CD4-positive, alpha-beta T cell treated with Interleukin-6 at 100 ng/mL for 8 hours (primary cell): ENCODE measurements around the gene CCDC90B.
"Not testable (repeated sequence)": the region's sequence is repeated elsewhere in the genome, so short reads cannot be mapped to it uniquely, and the experiment has no call there.

ENCODE experiments used
- DNase-seq: peaks from one replicate; pipeline ENCODE4 v3.0.0-alpha.2; 2020; ENCODE audit warnings: mixed read lengths, low spot score

Gene CCDC90B, protein sequence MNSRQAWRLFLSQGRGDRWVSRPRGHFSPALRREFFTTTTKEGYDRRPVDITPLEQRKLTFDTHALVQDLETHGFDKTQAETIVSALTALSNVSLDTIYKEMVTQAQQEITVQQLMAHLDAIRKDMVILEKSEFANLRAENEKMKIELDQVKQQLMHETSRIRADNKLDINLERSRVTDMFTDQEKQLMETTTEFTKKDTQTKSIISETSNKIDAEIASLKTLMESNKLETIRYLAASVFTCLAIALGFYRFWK

GRCh38 chr11:83285771-83286528 is at the start of gene CCDC90B:
TSS of gene CCDC90B (minus strand) at chr11:83286367. CDS start at chr11:83285972, 395 bp downstream.
- peak; percentile 94 for DNase-seq

DNA sequence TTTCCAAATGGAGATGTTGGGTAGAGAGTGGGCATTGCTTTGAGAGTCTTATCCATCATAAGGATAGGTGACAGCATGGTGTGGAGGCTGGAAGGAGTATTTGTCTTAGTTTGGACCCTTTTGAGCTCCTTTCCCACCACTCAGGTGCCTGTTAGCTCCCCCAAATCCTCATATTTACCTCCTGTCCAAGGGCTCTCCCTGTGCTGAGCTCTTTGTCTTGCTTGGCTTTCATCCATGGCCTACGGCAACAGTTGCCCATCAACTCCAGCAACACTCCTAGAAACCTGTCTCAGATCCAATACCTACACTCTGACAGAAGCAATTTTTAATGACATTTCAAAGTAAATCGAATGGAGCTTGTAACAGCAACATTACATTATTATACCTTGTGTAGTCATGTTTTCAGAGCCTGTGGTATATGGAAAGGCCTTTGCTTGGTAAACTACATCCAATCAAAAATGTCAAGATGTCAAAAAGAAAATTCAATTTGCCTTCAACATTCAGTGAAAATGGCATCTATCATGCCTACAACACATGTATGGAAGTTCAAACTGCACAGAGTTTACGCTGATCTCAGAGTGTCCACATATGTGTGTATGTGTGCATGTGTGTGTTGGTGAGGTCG is 49.4 kb upstream of the CCDC90B start:
- DNase-seq: no peak

DNA sequence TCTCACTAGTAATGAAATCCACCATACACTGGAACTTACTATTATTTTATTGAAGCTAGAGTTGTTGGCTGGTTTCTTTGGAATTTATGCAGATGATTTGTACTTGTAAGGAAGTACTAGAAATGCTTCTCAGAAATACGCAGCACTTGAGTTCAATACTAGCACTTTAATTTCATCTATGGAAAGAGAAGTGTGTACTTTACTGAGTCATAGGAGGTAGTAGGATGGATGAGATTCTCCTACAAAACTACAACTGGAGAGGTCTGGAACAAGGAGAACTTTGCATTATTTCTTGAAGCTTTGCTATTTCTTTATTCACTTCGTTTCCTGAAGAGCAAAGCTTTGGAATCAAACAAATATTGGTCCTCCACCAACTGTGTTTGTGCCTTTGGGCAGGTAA is 44.1 kb upstream of the CCDC90B start:
- no peak for DNase-seq

DNA sequence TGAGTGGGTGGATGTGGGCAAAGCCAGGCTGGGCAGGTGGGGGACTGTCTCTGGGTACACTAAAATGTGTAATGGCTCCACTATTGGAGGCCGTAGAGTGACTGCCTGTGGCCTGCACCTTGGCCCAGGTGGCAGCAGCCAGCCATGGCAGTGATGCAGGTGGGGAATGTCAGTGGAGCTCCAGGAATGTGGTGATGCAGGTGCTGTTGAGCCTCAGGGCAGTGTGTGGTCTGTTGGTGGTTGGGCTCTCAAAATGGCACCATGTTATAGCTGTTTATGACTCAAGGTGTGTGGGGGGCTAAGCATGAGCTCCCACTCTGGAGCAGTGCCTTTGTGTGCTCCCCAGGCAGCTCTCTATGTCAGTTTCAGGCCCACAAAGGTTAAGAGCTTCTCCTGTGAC is 40.2 kb upstream of the CCDC90B start:
- no peak for DNase-seq

- DNase-seq: no peak
Measured at GRCh38 chr11:83319346-83319745, 33.2 kb upstream of the CCDC90B start.

DNA sequence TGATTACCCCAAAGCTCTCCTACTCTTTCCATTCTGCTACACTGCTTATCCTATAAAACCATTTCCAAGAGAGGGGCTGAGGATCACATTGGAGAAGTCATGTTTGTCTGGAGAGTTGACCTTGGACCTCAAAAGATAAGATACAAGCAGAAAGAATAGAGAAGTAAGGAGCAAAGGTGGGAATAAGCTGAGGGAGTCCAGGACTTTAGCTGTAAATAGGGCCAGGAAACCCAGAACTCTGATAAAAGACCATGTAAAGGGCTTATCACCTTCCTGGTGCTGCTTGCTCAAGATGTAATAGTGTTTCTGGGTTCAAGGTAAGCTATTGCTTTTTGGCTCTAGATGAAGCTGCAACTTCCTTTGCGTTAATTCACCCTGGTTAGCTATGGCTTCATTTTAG is 32.8 kb upstream of the CCDC90B start:
- DNase-seq: no peak

GRCh38 chr11:83317757-83318690 is 31.9 kb upstream of the CCDC90B start:
- no peak for DNase-seq

- not testable (repeated sequence) for DNase-seq
Measured at GRCh38 chr11:83316897-83317268, 30.7 kb upstream of the CCDC90B start.

- DNase-seq: not testable (repeated sequence)
Measured at GRCh38 chr11:83316143-83316896, 30.2 kb upstream of the CCDC90B start.

- DNase-seq: no peak
Measured at GRCh38 chr11:83312430-83312829, 26.3 kb upstream of the CCDC90B start.

DNA sequence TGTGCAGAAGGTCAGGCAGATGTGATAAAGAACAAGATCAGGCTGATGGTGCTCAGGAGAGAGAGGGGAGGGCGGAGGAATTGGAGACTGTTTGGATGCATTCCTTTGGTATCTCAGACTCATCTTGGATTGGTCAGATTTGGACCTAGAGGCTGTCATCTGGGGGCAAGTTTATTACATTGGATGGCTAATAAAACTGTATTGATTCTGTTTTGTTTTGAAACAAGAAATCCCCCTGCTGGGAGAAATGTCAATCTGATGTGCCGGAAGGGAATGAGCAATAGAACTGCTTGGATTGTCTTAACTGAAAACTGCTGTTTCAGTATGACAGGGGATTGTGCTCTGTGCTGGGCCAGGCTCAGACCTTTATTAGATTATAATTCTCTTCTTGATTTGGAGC is 25.5 kb upstream of the CCDC90B start:
- DNase-seq: no peak

GRCh38 chr11:83310718-83311117 is 24.6 kb upstream of the CCDC90B start:
- DNase-seq: no peak

- DNase-seq: not testable (repeated sequence)
Measured at GRCh38 chr11:83308536-83308935, 22.4 kb upstream of the CCDC90B start.

DNA sequence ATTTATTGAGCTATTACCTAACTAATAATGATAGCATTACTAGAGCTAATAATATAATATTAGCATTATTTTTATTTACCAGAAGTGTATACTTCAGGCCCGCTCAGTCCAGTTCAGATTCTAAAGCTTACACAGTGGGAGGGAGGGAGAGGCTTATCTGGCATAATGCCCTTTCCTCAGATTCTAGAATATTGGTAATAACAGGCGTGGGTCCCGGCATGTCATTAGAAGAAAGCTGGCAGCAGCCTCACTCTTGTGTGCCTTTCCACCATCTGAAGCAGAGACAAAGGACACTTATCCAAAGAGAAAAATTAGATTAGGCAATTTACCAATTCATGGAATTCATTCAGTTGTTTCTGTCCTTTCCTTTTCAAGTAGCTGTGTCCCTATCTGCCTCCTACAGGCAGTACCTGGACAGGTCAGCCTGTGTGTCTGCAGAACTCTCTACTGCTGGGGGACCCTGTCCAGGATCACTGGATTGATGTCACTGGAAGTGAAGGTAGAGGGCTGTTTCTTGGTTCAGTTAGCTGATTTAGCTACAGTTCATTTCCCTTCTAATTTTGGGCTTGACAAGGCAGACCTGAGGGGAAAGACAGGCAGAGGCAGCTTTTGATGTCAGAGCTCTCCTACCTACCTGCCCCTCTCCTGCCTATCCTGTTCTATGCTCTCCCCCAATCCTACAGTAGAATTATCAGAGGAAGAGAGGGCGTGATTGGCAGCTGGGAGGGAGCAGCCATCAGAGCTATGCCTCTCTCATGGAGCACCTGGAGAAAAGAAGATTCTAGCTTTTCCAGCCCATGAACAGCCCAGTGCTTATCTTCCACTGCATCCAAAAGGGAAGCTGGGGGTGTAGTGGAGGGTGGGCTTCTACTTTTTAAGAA is 20.3 kb upstream of the CCDC90B start:
- no peak for DNase-seq

- DNase-seq: no peak
Measured at GRCh38 chr11:83303316-83303715, 17.1 kb upstream of the CCDC90B start.

- no peak for DNase-seq
Measured at GRCh38 chr11:83302151-83302550, 16.0 kb upstream of the CCDC90B start.

- DNase-seq: no peak
Measured at GRCh38 chr11:83299681-83300080, 13.5 kb upstream of the CCDC90B start.

DNA sequence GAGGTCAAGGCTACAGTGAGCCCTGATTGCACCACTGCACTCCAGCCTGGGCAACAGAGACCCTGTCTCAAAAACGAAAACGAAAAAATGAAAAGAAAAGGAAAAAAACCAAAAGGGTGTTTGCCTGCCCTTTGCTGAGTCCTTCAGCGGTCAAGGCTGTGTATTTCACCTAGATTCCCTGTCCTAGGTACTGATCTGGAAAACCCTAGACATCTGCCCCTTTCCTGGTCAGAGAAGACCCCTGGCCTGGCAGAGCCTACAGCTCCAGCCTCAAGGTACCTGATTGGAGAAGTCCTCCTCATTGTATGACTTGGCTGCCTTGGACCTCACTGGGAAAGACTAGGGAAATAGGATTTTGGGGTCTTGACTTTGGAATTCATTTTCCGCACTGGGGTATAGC is 8.0 kb upstream of the CCDC90B start:
- DNase-seq: no peak

DNA sequence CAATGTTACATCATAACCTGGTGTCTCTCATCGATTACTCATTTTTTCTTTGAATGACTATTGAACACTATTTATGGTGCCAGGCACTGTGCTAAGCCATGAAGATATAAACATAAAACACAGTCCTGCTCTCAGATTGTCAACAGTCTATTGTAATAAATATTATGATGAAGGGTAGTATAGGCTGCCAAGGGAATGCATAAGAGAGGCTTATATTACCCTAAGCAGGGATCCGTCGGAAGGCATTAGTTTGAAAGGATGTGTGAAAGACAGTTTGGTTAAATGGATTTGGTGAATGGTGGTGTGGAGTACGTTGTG is 7.2 kb upstream of the CCDC90B start:
- DNase-seq: no peak

DNA sequence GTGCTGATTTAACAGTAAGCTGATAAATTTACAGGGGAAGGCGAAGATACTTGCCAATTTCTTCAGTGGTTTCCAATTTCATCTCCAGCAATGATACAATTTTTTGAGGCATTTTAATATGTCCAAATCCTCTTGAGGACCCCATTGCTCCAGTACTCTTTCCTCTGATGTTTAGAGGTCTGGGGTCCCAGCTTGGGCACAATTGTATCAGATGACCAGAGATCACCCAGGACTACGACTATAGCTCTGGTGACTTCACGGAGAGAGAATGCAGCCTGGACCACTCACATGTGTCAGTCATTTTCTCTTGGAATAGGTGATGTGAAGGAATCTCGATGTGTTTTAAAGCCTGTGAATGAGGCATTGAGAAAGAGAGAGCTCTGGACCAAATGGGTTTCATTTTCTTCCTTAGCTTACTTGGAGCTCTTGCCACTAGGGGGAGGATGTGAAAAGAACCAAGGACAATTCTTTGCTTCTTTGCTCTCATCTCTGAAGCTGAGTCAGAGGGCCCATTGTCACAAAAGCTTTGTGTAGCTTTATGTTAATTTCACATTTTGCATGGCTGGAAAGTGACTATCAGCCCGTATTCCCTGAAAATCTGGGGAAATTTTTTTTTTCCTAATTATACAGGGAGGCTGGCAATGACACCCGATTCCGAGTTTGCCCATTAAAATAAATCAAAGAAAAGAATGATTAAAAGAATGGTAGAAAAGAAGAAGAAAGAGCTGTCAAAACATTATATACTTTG is 6.7 kb upstream of the CCDC90B start:
- peak; percentile 36 for DNase-seq
